Measurements from ENCODE around the gene MUC12. TPM values are rescaled to one million over a fixed set of nuclear protein-coding genes. Genes with fewer than 3 reads are reported as not detected.
"Not testable (repeated sequence)": the region's sequence is repeated elsewhere in the genome, so short reads cannot be mapped to it uniquely, and the experiment has no call there.

MUC12 gene
- total RNA-seq, 1 experiment from 2014 or later = 11.5 TPM

DNA sequence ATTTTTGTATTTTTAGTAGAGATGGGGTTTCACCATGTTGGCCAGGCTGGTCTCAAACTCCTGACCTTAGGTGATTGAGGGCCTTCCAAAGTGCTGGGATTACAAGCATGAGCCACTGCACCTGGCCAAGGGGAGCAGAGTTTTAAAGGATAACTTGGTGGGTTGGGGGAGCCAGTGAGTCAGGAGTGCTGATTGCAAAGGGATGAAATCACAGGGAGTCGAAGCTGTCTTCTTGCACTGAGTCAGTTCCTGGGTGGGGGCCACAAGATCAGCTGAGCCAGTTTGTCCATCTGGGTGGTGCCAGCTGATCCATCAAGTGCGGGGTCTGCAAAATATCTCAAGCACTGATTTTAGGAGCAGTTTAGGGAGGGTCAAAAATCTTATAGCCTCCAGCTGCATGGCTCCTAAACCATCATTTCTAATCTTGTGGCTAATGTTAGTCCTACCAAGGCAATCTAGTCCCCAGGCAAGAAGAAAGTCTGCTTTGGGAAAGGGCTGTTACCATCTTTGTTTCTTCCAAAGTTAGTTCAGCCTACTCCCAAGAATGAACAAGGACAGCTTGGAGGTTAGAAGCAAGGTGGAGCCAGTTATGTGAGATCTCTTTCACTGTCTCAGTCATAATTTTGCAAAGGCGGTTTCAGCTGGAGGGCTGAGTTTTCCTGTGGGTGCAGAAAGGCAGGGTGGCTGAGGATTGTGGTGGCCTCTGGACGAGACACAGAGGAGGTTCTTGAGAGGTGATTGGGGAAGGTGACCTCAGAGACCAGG lies 15.8 kb downstream of the MUC12 start:
- H4K8ac ChIP-seq (replicated peaks; ENCODE audit: insufficient read length, low read depth, low read length); H3K36me3 Mint-ChIP-seq (ENCODE audit: insufficient read depth in 1 of 3, low read depth in 3 of 3); H2BK20ac ChIP-seq (ENCODE audit: low read depth, low read length, poor library complexity, severe bottlenecking); H3K23ac ChIP-seq (ENCODE audit: insufficient read length, low read depth, low read length); H3K4me1 Mint-ChIP-seq; H3K9ac ChIP-seq (ENCODE audit: extremely low read depth, insufficient read length, low read length); H3K4me3 Mint-ChIP-seq; H3K4me1 ChIP-seq (ENCODE audit: insufficient read depth, low read length); H4K91ac ChIP-seq (ENCODE audit: insufficient read length, low read depth, low read length); H2AFZ ChIP-seq (ENCODE audit: low read length); H3K4me2 ChIP-seq (ENCODE audit: insufficient read depth, insufficient read length, low read length); DNase-seq; H3K9me3 Mint-ChIP-seq; H2BK12ac ChIP-seq (ENCODE audit: insufficient read length, low read depth, low read length); H3K79me1 ChIP-seq (ENCODE audit: insufficient read depth, low read depth, low read length, poor library complexity, severe bottlenecking); H3K4ac ChIP-seq (ENCODE audit: low read depth, low read length); H3K27me3 ChIP-seq (ENCODE audit: insufficient read depth, low read length); H3K79me2 ChIP-seq (ENCODE audit: insufficient read depth, low read length); H2BK120ac ChIP-seq (ENCODE audit: low read depth, low read length, poor library complexity, severe bottlenecking); H4K5ac ChIP-seq (ENCODE audit: insufficient read length, low read depth, low read length); H2BK15ac ChIP-seq (ENCODE audit: low read depth, low read length); H2AK5ac ChIP-seq (ENCODE audit: insufficient read length, low read length); H3K18ac ChIP-seq (ENCODE audit: insufficient read length, low read depth, low read length); H2BK5ac ChIP-seq (ENCODE audit: insufficient read length, low read length); H3K14ac ChIP-seq (ENCODE audit: insufficient read depth, low read length); H3K27me3 Mint-ChIP-seq (ENCODE audit: low read depth); H3K9me3 ChIP-seq (ENCODE audit: control insufficient read depth, low read depth, low read length); H4K20me1 ChIP-seq (ENCODE audit: control insufficient read depth, insufficient read depth, insufficient read length); H3K23me2 ChIP-seq (ENCODE audit: insufficient read length, low read depth, low read length, poor library complexity, severe bottlenecking); H3T11ph ChIP-seq (ENCODE audit: low read length); H3K56ac ChIP-seq (ENCODE audit: insufficient read length, low read depth, low read length): not testable (repeated sequence)
- peak overlapping the region in 1 of 3 experiments; percentile 78; a peak in 1 of 7 replicates for H3K27ac Mint-ChIP-seq
- no CpG with 5 or more reads among the region's 4 CpGs for WGBS (ENCODE audit: extremely low coverage, insufficient read length, low lambda C conversion rate)
- peak overlapping the region; percentile 39 for H3K27ac ChIP-seq (ENCODE audit: insufficient read length, low read depth, low read length)

All from H9 (cell line).